GM08714 (cell line): ENCODE measurements around the gene OIT3.

Experiments
- H3K4me3 ChIP-seq: fragments of 200-500 bp; sonication (Bioruptor generic); 2 replicates; pipeline ENCODE4 v1.5.1; 2014; ENCODE audit warnings: mild to moderate bottlenecking, low read length, inconsistent platforms
- ZNF274 ChIP-seq: IDR thresholded peaks from 2 replicates; pipeline ENCODE4 v1.6.1; 2012; ENCODE audit warnings: mild to moderate bottlenecking, low read depth, low read length

The OIT3 gene

GRCh38 chr10:72893136-72893798 is at the start of gene OIT3:
Gene OIT3, plus strand, starts transcription at chr10:72893739. Its CDS starts 60 bp downstream, at chr10:72893799.
- TF ChIP-seq ZNF274 = no peak
- H3K4me3 ChIP-seq = no peak within 1 kb of the TSS

GRCh38 chr10:72846238-72846637 is 47.3 kb upstream of the OIT3 start:
- no peak for TF ChIP-seq ZNF274
- H3K4me3 ChIP-seq = no peak overlapping the region

- no peak overlapping the region for H3K4me3 ChIP-seq
- TF ChIP-seq ZNF274 = no peak
Observed at GRCh38 chr10:72847681-72848080, 45.9 kb upstream of the OIT3 start.

GRCh38 chr10:72850861-72851260 is 42.7 kb upstream of the OIT3 start:
- H3K4me3 ChIP-seq = no peak overlapping the region
- no peak for TF ChIP-seq ZNF274

GRCh38 chr10:72851509-72851908 is 42.0 kb upstream of the OIT3 start:
- H3K4me3 ChIP-seq = no peak overlapping the region
- no peak for TF ChIP-seq ZNF274

GRCh38 chr10:72852508-72852907 is 41.0 kb upstream of the OIT3 start:
- no peak for TF ChIP-seq ZNF274
- no peak overlapping the region for H3K4me3 ChIP-seq

- no peak overlapping the region for H3K4me3 ChIP-seq
- no peak for TF ChIP-seq ZNF274
Observed at GRCh38 chr10:72855129-72855528, 38.4 kb upstream of the OIT3 start.

- no peak for TF ChIP-seq ZNF274
- no peak overlapping the region for H3K4me3 ChIP-seq
Observed at GRCh38 chr10:72855790-72856189, 37.7 kb upstream of the OIT3 start.

- no peak overlapping the region for H3K4me3 ChIP-seq
- TF ChIP-seq ZNF274 = no peak
Observed at GRCh38 chr10:72858067-72858466, 35.5 kb upstream of the OIT3 start.

GRCh38 chr10:72862957-72863356 is 30.6 kb upstream of the OIT3 start:
- no peak overlapping the region for H3K4me3 ChIP-seq
- TF ChIP-seq ZNF274 = no peak

GRCh38 chr10:72875250-72876055 is 18.1 kb upstream of the OIT3 start:
- no peak overlapping the region for H3K4me3 ChIP-seq
- TF ChIP-seq ZNF274 = no peak

GRCh38 chr10:72879245-72879644 is 14.3 kb upstream of the OIT3 start:
- TF ChIP-seq ZNF274 = no peak
- no peak overlapping the region for H3K4me3 ChIP-seq

GRCh38 chr10:72881291-72881690 is 12.2 kb upstream of the OIT3 start:
- H3K4me3 ChIP-seq = no peak overlapping the region
- TF ChIP-seq ZNF274 = no peak

- TF ChIP-seq ZNF274 = no peak
- H3K4me3 ChIP-seq = no peak overlapping the region
Observed at GRCh38 chr10:72883861-72884260, 9.7 kb upstream of the OIT3 start.

- no peak for TF ChIP-seq ZNF274
- H3K4me3 ChIP-seq = no peak overlapping the region
Observed at GRCh38 chr10:72885953-72886352, 7.6 kb upstream of the OIT3 start.
